Stimulated activated CD4-positive, alpha-beta T cell treated with anti-CD3 and anti-CD28 coated beads, Interleukin-2, amount 100 ng/mL, for 4 hours (primary cell): ENCODE data around the gene TMPRSS9.
"Not testable (repeated sequence)": the region's sequence is repeated elsewhere in the genome, so short reads cannot be mapped to it uniquely, and the experiment has no call there.

Source experiments
- DNase-seq: peaks from one replicate; pipeline ENCODE4 v3.0.0-alpha.2; 2020; ENCODE audit warnings: low read depth

The TMPRSS9 gene

DNA sequence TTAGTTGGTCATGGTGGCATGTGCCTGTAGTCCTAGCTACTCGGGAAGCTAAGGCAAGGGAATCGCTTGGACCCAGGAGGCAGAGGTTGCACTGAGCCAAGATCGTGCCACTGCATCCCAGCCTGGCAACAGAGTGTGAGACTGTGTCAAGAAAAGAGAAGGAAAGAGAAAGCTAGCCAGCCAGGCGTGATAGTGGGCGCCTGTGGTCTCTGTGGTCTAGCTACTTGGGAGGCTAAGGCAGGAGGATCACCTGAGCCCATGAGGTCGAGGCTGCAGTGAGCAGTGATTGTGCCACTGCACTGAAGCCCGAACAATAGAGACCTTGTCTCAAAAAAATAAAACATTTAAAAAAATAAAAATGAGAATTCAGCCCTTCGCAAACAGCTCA is 34.0 kb downstream of the TMPRSS9 start:
- DNase-seq: no peak

DNA sequence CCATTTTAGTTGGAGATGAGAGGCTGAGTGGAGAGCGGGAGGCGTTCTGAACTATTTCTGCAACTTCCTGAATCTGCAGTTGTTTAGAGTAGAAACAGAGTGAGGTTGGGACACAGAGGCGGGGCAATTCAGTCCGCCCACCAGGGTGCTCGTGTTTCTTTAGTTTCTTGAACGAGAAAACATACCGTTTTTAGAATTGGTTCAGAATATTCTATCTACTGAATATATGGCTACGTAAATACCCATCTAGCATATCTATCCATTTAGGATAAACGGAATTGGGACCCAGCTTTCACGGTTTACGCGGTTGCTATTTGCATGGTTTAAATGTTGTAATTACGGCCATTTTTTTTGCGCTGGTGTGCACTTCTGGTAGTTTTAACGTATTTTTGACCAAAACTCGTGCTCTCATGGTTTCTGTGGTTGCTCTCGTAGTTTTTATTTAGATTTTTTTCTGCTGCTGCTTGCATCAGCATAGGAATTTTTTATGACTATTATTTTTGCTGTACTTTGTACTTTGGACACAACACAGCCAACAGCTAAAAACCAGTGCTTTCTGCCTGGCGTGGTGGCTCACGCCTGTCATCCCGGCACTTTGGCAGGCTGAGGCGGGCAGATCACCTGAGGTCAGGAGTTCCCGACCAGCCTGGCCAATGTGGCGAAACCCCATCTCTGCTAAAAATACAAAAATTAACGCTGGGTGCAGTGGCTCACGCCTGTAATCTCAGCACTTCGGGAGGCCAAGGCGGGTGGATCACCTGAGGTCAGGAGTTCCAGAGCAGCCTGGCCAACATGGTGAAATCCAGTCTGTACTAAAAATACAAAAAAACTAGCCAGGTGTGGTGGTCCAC is 34.6 kb downstream of the TMPRSS9 start:
- no peak for DNase-seq

DNA sequence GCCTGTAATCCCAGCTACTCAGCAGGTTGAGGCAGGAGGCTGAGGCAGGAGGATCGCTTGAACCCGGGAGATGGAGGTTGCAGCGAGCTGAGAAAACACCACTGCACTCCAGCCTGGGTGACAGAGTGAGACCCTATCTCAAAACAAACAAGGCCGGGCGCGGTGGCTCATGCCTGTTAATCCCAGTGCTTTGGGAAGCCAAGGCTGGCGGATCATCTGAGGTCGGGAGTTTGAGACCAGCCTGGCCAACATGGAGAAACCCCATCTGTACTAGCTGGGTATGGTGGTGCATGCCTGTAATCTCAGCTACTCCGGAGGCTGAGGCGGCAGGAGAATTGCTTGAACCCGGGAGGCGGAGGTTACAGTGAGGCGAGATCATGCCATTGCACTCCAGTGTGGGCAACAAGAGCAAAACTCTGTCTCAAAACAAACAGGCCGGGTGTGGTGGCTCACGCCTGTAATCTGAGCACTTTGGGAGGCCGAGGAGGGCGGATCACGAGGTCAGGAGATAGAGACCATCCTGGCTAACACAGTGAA is 35.3 kb downstream of the TMPRSS9 start:
- DNase-seq: not testable (repeated sequence)

DNA sequence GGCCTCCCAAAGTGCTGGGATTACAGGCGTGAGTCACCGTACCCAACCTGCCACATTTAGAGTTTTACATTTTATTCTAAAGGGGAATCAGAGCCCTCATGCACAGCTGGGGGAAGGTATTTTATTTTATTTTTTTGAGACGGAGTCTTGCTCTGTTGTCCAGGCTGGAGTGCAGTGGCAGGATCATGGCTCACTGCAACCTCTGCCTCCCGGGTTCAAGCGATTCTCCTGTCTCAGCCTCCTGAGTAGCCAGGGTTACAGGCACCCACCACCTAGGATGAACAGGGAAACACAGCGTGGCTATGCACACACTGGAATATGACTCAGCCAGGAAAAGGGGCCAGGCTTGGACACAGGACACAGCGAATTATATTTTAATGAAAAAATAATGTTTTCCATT is 37.1 kb downstream of the TMPRSS9 start:
- DNase-seq: not testable (repeated sequence)

DNA sequence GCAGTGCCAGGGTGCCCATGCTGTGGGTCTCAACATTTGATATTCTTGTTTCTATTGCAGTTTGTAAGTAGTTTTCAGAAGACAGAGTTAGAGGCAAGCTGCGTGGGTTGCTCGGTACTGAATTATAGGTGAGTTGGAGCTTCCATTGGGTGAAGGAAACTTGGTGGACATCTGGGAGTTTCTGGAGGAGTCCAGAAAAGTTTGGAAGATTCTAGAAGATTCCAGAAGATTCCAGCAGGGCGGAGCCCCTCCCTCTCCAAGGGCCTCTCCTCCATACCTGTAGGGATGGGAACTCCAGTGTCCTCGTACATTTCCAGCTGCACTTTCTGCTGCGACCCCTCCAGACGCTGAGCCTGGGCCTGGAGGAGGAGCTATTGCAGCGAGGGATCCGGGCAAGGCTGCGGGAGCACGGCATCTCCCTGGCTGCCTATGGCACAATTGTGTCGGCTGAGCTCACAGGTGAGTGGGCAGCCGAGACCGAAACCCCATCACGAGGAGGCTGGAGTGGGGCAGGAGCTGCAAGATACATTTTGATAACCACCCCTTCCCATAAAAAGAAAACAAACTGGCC is 38.8 kb downstream of the TMPRSS9 start:
- DNase-seq: no peak

DNA sequence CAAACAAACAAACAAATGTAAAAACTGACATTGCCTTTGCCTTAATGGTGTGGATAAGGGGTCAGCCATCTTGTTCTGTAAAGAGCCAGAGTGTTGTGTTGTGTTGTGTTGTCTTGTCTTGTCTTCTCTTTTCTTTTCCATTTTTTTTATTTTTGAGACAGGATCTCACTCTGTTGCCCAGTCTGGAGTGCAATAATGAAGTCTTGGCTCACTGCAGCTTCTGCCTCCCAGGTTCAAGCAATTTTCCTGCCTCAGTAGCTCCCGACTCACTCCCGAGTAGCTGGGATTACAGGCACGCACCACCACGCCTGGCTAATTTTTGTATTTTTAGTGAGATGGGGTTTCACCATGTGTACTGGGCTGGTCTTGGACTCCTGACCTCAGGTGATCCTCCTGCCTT is 39.5 kb downstream of the TMPRSS9 start:
- DNase-seq: no peak

DNA sequence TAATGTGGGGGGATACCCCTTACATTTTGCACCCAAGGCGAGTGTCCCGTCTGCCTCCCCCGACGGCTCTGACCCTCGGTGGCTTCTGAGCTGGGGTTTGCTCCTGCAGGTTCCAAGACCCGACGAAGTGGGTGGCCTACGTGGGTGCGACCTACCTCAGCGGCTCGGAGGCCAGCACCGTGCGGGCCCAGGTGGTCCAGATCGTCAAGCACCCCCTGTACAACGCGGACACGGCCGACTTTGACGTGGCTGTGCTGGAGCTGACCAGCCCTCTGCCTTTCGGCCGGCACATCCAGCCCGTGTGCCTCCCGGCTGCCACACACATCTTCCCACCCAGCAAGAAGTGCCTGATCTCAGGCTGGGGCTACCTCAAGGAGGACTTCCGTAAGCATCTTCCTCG is 48.2 kb downstream of the TMPRSS9 start:
- no peak for DNase-seq

DNA sequence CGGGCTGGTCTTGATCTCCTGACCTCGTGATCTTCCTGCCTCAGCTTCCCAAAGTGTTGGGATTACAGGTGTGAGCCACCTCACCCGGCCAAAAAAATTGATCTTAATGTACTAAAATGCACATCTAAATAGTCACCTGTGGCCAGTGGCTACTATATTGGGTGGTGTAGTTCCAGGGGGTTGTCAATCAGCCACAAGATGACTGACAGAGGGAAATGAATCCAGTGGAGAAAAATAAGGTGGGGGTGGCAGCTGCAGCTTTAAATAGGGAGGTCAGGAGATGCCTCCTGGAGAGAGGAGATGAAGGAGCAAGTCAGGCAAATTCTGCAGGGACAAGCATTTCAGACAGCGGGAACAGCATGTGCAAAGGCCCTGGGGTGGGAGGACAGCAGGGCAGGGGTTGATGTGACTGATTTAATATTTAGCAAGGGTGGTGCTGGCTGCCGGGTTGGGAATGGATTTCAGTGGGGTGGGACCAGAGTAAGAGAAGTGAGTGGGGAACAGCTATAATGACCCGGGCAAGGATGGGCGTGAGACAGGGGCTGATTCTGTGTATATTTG is 49.4 kb downstream of the TMPRSS9 start:
- DNase-seq: no peak

DNA sequence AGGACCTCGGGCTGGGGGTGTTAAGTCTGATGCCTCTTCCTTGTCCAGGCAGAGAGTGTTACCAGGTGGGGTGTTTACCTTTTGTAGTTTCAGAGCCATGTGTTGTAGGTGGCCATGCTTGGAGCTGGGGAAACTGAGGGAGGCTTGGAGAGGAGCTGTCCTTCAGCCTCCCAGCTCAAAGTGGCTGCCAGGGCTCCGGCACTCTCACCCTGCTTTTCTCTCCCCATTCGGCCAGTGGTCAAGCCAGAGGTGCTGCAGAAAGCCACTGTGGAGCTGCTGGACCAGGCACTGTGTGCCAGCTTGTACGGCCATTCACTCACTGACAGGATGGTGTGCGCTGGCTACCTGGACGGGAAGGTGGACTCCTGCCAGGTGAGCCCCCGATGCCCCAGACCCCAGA is 50.0 kb downstream of the TMPRSS9 start:
- DNase-seq: no peak

DNA sequence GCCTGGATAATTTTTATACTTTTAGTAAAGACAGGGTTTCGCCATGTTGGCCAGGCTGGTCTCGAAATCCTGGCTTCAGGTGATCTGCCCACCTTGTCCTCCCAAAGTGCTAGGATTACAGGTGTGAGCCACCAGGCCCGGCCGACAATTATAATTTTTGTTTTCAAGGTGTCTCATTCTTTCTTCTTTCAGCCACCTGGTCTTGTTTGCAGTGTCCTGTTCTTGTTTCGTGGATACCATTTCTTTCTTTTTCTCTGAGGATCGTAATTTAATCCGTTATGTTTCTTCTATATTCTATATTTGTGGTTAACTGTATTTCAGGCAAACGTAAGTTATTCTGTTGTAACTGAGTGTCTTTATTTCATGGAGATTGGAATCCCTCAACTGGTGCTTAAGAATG is 51.6 kb downstream of the TMPRSS9 start:
- no peak for DNase-seq

DNA sequence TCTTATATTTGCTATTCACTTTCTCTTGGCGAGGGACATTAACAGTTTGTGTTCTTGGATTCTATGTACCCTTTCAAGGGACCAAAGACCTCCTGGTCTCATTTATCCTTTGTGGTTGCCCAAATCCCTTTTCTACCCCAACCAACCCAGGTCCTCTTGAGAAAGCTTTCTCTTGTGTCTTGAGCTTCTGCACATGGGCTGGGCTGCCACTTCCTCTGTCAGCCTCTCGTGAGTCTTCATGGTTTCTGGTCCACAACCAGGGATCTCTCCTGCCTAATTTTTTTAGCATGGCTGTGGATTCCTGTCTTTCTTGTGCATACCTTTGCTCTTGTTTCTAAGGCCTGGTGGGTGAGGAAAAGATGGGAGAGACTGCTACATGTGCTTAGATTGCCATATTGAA is 52.4 kb downstream of the TMPRSS9 start:
- no peak for DNase-seq

DNA sequence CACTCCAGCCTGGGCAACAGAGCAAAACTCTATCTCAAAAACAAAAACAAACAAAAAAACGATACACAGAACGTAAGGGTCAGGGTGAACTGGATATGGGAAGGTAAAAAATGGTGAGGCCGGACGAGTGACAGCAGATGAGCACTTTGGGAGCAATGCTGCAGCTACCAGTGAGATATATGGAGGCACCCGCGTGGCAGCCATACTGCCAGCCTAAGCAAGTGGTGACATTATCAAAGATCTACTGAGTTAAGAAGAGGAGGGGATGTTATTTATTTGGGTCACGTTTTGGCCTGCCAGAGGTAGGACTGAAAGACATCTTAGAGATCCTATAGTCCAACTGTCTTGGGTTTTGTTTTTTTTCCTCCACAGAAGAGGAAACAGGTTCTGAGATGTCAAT is 53.1 kb downstream of the TMPRSS9 start:
- no peak for DNase-seq

DNA sequence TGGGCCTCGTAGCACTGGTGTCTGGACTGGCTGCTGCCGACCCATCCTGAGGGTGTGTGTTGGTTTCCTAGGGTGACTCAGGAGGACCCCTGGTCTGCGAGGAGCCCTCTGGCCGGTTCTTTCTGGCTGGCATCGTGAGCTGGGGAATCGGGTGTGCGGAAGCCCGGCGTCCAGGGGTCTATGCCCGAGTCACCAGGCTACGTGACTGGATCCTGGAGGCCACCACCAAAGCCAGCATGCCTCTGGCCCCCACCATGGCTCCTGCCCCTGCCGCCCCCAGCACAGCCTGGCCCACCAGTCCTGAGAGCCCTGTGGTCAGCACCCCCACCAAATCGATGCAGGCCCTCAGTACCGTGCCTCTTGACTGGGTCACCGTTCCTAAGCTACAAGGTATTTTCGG is 53.6 kb downstream of the TMPRSS9 start:
- DNase-seq: no peak

DNA sequence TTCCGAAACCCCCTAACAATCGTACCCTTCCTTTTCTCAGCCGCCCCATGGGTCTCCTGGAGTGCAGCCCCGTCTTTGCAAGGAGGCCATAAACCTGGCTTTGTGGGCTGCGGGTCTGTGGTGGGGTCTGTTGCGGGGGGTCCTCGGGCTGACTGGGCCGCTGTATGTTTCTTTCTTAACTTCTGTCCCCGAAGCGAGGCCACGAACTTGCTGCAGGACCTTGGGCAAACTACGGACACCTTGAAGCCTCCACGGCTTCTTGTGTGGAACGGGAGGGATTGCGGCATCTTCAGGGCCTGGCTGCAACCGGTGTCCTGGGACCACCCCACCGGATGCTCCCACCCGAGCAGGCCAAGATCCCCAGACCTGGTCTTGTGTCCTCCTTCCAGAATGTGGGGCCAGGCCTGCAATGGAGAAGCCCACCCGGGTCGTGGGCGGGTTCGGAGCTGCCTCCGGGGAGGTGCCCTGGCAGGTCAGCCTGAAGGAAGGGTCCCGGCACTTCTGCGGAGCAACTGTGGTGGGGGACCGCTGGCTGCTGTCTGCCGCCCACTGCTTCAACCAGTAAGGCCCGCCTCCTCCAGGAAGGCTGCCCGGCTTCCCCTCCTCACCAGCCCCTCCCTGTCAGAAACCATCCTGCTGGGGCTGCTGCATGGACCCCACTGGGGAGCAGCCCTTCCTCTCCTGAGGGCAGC is 55.4 kb downstream of the TMPRSS9 start:
- no peak for DNase-seq

DNA sequence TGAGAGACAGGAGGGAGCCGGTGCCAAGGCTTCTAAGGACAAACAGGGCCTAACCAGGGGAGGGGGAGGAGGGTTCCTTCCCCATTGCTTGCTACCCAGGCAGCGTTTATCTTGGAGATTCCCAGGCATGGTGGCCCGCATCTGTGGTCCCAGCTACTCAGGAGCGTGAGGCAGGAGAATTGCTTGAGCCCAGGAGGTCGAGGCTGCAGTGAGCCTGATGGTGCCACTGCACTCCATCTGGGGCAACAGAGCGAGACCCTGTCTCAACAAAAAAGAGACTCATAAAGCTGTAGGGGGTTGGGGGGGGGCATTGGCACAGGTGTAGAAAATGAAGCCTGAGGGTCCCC is 55.9 kb downstream of the TMPRSS9 start:
- DNase-seq: no peak

DNA sequence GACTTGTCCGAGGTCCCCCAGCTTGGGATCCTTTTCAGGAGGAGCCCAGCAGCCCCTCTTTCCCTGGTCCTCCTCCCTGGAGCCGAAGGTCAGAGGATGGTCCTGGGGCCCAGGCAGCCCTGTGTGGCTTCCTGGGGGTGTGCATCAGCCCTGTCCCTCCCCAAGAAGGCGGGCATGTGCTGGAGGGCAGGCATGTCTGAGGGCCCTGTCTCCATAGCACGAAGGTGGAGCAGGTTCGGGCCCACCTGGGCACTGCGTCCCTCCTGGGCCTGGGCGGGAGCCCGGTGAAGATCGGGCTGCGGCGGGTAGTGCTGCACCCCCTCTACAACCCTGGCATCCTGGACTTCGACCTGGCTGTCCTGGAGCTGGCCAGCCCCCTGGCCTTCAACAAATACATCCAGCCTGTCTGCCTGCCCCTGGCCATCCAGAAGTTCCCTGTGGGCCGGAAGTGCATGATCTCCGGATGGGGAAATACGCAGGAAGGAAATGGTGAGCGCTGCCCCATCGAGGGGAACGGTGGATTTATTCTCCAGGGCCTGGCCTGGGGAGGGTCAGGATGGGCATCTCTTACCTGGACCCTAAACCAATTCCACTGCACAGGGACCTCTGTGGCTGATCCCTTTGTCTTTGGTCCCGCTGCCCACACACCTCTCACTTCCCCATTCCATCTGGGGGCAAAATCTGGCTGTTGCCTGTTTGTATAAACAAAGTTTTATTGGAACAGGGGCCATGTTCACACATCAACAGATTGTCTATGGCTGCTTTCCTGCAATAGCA is 56.4 kb downstream of the TMPRSS9 start:
- DNase-seq: no peak

DNA sequence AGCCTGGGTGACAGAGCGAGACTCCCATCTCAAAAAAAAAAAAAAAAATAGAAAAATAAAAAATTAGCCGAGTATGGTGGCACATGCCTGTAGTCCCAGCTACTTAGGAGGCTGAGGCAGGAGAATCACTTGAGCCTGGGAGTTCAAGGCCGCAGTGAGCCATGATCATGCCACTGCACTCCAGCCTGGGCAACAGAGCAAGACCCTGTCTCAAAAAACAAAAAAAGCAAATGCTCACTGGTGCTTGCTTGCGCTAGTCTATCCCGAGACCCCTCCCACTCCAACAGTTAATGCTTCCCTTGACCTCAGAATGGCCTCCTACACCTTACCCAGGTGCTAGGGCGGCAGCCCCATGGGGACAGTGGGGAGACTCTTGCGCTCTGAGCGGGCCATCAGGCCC is 57.4 kb downstream of the TMPRSS9 start:
- DNase-seq: not testable (repeated sequence)

DNA sequence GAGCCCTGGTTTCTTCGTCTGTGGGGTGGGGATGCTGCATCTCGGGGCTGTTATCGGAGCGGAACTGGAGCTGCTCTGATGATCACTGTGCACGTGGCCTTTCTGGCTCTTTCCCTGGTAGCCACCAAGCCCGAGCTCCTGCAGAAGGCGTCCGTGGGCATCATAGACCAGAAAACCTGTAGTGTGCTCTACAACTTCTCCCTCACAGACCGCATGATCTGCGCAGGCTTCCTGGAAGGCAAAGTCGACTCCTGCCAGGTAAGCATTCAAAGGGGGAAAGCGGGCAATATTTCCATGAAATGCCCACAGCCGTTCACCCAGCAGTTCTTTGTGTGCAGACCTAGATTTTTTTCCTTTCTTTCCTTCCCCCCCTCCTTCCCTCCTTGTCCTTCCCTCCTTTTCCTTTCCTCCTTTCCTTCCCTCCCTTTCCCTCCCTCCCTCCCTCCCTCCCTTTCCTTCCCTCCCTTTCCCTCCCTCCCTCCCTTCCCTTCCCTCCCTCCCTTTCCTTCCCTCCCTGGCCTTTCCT is 57.9 kb downstream of the TMPRSS9 start:
- DNase-seq: no peak

DNA sequence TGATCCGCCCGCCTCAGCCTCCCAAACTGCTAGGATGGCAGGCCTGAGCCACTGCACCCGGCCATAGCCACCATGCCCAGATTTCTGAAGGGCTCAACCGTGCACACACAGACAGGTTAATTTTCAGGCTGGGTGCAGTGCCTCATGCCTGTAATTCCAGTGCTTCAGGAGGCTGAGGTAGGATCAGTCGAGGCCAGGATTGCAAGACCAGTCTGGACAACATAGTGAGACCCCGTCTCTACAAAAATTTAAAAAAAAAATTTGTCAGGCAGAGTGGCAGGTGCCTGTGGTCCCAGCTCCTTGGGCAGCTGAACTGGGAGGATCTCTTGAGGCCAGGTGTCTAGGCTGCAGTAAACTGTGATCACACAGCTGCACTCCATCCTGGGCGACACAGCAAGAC is 59.7 kb downstream of the TMPRSS9 start:
- no peak for DNase-seq

DNA sequence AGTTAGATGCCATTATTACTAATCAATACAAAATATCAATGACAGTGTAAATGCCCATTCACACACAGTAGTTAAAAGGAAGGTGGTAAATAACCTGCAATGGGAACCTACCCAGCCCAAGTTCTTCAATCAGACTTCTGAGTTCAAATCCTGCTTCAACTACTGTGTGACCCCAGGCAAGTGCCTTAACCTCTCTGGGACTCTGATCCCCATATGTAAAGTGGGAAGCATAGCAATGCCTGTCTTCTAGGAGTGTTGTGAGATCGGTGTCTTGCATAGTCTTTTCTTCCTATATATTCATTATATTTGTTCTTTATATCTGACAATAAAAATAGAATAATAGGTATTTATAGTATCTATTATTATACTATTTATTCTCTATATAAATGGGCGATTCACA is 60.4 kb downstream of the TMPRSS9 start:
- no peak for DNase-seq

DNA sequence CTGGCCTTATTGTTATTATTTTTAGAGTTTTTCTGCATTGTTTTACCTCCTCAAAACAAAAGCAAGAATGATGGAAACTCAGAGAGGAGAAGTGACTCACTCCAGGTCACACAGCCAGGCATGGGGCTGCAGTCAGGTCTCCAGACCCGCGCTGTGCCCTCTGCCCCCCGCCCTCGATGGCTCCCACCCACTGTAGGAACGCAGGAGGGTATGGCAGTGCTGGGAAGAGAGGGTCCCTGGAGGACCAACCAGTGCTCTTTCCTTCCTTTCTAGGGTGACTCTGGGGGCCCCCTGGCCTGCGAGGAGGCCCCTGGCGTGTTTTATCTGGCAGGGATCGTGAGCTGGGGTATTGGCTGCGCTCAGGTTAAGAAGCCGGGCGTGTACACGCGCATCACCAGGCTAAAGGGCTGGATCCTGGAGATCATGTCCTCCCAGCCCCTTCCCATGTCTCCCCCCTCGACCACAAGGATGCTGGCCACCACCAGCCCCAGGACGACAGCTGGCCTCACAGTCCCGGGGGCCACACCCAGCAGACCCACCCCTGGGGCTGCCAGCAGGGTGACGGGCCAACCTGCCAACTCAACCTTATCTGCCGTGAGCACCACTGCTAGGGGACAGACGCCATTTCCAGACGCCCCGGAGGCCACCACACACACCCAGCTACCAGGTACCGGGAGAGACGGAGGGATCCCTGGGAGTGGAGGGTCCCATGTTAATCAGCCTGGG is 61.7 kb downstream of the TMPRSS9 start:
- no peak for DNase-seq
